ENCODE results near the gene ZNF486. TPM values are rescaled to one million over a fixed set of nuclear protein-coding genes. Genes with fewer than 3 reads are reported as not detected.
"Not testable (repeated sequence)": the region's sequence is repeated elsewhere in the genome, so short reads cannot be mapped to it uniquely, and the experiment has no call there.

ZNF486 gene
- total RNA-seq, 3 donors from 2014 or later: 3.0 to 4.8 (median 4.8) TPM

DNA sequence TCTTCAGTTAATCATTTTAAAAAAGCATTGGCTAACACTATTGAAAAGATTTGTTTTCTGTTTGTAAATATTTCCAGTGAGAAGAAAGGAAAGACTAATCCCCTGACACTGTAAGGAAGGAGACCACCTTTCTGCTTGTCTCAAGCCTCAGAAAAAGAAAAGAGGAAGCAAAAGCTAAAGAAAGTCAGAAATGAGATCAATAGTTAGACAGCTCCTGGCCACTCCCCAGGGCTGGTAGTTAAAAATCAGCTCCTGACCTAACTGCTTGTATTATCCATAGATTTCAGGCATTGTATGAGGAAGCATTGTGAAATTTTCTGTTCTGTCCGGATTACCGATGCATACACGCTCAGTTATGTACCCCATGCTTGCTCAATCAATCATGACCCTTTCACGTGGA lies 76.6 kb downstream of the ZNF486 start:
- ATAC-seq (no peak), DNase-seq (no peak)
- H3K36me3 ChIP-seq (ENCODE audit: low read depth): no peaks in the 10 kb centered on the region
- no peak overlapping the region for H3K4me3 ChIP-seq
- TF ChIP-seq, protein P1, sequence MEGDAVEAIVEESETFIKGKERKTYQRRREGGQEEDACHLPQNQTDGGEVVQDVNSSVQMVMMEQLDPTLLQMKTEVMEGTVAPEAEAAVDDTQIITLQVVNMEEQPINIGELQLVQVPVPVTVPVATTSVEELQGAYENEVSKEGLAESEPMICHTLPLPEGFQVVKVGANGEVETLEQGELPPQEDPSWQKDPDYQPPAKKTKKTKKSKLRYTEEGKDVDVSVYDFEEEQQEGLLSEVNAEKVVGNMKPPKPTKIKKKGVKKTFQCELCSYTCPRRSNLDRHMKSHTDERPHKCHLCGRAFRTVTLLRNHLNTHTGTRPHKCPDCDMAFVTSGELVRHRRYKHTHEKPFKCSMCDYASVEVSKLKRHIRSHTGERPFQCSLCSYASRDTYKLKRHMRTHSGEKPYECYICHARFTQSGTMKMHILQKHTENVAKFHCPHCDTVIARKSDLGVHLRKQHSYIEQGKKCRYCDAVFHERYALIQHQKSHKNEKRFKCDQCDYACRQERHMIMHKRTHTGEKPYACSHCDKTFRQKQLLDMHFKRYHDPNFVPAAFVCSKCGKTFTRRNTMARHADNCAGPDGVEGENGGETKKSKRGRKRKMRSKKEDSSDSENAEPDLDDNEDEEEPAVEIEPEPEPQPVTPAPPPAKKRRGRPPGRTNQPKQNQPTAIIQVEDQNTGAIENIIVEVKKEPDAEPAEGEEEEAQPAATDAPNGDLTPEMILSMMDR (IDR thresholded peaks at IDR 0.05): no peak
- intact Hi-C loops (cut with DNase I, micrococcal nuclease): no loop called here
- no peaks in the 10 kb centered on the region for H3K9me3 ChIP-seq
- H3K4me1 ChIP-seq (ENCODE audit: low read depth): no peaks in the 10 kb centered on the region

DNA sequence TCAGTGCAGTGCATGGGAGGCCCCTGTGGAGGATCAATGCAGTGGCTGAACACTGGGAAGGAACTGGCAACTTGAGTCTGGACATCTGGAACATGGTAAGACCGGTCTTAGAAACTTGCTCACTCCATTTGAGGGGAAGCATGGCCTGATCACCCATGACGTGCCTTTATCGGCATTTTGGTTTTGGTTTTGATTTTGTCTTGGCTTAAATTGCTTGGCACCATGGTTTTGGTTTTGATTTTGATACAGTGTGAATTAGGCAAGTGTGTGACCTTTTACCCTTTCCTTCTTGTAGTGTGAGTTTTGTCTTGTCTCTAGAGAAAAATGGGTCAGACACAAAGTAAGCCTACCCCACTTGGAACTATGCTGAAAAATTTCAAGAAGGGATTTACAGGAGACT lies 77.3 kb downstream of the ZNF486 start:
- TF ChIP-seq, protein P1 (IDR thresholded peaks at IDR 0.05): no peak
- no peaks in the 10 kb centered on the region for H3K4me1 ChIP-seq (ENCODE audit: low read depth)
- DNase-seq (no peak), ATAC-seq (no peak)
- intact Hi-C loops (cut with DNase I, micrococcal nuclease): no loop called here
- H3K4me3 ChIP-seq: no peak overlapping the region
- no peaks in the 10 kb centered on the region for H3K9me3 ChIP-seq
- H3K36me3 ChIP-seq (ENCODE audit: low read depth): no peaks in the 10 kb centered on the region

DNA sequence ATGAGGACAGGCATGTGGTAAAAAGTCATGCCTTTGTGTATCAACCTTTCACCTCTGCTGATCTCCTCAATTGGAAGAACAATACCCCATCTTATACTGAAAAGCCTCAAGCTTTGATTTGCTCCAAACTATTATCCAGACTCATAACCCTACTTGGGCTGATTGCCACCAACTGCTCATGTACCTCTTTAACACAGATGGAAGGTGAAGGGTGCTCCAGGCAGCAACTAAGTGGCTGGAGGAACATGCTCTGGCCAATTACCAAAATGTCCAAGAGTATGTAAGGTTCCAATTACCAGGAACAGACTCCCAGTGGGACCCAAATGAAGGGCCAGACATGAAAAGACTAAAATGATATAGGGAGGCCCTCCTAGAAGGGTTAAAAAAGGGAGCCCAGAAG lies 78.3 kb downstream of the ZNF486 start:
- Histone ChIP-seq H3K4me1 (ENCODE audit: low read depth) (no peaks in the 10 kb centered on the region), H3K4me3 (no peak overlapping the region), H3K36me3 (ENCODE audit: low read depth) (no peaks in the 10 kb centered on the region), H3K9me3 (no peaks in the 10 kb centered on the region)
- intact Hi-C loops (cut with DNase I, micrococcal nuclease): no loop called here
- ATAC-seq (no peak), DNase-seq (no peak)
- TF ChIP-seq, protein P1 (IDR thresholded peaks at IDR 0.05): no peak

DNA sequence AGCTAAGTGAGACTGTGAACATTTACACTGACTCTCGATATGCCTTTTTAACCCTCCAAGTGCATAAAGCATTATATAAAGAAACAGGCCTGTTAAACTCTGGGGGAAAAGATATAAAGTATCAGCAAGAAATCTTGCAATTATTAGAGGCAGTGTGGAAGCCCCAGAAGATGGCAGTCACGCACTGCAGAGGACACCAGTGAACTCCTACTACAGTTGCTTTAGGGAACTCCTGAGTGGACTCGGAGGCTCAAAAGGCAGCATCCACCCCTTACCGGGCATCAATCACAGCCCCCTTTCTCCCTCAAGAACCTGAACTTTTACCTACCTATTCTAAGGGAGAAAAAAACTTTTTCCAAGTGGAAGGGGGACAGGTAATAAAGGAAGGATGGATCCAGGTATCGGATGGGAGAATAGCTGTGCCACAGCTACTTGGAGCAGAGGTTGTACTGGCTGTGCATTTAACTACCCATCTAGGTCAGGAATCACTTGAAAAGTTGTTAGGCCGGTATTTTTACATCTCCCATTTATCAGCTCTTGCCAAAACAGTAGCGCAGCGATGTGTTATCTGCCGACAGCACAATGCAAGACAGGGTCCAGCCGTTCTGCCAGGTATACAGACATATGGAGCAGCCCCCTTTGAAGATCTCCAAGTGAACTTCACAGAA lies 80.1 kb downstream of the ZNF486 start:
- peak; percentile 24 for ATAC-seq
- TF ChIP-seq, protein P1 (IDR thresholded peaks at IDR 0.05): no peak
- no peaks in the 10 kb centered on the region for H3K4me1 ChIP-seq (ENCODE audit: low read depth)
- H3K9me3 ChIP-seq: no peaks in the 10 kb centered on the region
- intact Hi-C loops (cut with DNase I, micrococcal nuclease): no loop called here
- no peaks in the 10 kb centered on the region for H3K36me3 ChIP-seq (ENCODE audit: low read depth)
- no peak overlapping the region for H3K4me3 ChIP-seq
- DNase-seq: peak in 2 of 3 donors; percentile 24 to 38

DNA sequence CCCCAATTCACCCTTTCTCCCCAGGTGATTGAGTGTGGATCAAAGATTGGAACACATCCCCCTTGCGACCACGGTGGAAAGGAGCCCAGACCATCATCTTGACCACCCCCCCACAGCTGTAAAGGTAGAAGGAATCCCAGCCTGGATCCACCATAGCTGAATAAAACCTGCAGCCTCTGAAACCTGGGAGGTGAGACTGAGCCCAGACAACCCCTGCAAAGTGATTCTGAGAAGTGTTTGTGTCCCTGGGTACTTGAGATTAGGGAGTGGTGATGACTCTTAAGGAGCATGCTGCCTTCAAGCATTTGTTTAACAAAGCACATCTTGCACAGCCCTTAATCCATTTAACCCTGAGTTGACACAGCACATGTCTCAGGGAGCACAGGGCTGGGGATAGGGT lies 81.2 kb downstream of the ZNF486 start:
- H3K9me3 ChIP-seq; DNase-seq; ATAC-seq; H3K36me3 ChIP-seq (ENCODE audit: low read depth); H3K4me1 ChIP-seq (ENCODE audit: low read depth); H3K4me3 ChIP-seq; intact Hi-C loops (cut with DNase I, micrococcal nuclease): not testable (repeated sequence)

Other genes with a start within 250 kb of the ZNF486 start
- gene ZNF682, start 127.7 kb upstream of the ZNF486 start, total RNA-seq: 1 to 10 TPM; 3.6 to 5.9 (median 4.7) TPM
- gene ZNF90, start 89.2 kb upstream of the ZNF486 start, total RNA-seq: 1 to 10 TPM; 1.9 to 4.7 (median 2.9) TPM